HEK293T (cell line): ENCODE measurements around the gene BTBD1.

Source experiments
- ARNT ChIP-seq: fragments of 450-650 bp; IDR thresholded peaks from 2 replicates; pipeline ENCODE4 v1.6.1; 2017; ENCODE audit warnings: mild to moderate bottlenecking
- ELF4 ChIP-seq: fragments of 450-650 bp; IDR thresholded peaks from 2 replicates; pipeline ENCODE4 v1.6.1; 2017; ENCODE audit warnings: antibody characterized with exemption
- FOXM1 ChIP-seq: fragments of 450-650 bp; IDR thresholded peaks from 2 replicates; pipeline ENCODE4 v1.6.1; 2017; ENCODE audit warnings: mild to moderate bottlenecking, borderline replicate concordance
- SP1 ChIP-seq: fragments of 450-650 bp; IDR thresholded peaks from 2 replicates; pipeline ENCODE4 v1.6.1; 2017

DNA sequence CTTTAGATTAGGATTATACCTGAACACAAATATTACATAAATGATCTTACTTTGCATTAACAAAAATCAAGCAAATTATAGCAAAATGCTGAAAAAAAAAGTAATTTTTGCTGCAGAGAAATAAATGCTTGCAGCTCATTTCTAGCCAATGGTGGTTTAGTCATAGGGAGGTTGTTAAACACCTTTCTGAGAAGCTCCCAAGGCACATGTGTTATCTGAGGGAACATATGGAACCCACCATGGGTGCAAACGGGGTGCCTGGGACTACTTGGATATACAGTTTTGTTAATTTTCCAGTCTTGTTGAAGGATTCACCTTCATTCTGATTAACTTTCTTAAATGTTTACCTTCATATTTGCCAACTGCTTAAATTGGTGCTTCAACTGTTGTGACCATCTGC is 90.0 kb downstream of the BTBD1 start:
- no peak for TF ChIP-seq SP1
- TF ChIP-seq ELF4: no peak
- TF ChIP-seq ARNT: no peak
- TF ChIP-seq FOXM1: no peak
